SKM-1 treated with dmso at 0.1 percent for 144 hours (cell line): ENCODE measurements around the gene DUSP6.
A peak's percentile ranks its signal among the peaks of the same experiment; 100 is the strongest.

Experiments used
- DNase-seq: peaks from one replicate; lab custom pipeline; 2025; ENCODE audit not compliant: unreplicated experiment; lab: John Stamatoyannopoulos, UW

The DUSP6 gene, protein sequence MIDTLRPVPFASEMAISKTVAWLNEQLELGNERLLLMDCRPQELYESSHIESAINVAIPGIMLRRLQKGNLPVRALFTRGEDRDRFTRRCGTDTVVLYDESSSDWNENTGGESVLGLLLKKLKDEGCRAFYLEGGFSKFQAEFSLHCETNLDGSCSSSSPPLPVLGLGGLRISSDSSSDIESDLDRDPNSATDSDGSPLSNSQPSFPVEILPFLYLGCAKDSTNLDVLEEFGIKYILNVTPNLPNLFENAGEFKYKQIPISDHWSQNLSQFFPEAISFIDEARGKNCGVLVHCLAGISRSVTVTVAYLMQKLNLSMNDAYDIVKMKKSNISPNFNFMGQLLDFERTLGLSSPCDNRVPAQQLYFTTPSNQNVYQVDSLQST

DNA sequence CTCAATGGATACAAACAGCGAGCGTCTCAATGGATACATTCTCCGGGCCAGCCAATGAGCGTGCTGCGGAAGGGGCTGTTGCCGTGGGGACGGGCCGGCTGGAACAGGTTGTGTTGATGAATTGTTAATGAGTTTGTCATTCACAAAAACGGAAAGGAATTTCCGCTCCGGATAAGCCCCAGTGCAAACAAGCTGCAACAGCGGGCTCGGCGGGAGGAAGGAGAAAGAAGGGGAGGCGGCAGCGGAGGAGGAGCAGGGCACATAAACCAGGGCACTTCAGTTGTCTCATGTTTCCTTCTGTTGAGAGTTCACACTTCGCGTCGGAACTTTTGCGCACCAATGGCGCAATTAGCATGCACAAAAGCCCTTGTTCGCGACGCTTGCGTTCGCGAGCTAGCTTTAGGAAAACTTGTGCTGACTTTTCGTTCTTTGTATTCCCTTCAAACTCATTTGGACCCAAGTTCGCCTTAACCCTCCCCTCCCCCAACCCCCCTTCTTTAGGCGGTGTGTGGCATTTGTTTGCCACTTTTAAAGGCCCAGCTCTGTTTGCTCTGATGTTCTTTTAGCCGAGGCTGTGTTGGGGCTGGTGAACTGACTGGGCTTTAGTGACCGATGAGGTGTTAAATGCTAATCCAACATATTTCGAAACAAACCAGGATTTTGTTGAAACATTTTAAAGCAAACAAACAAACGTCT lies at the start of gene DUSP6:
TSS of gene DUSP6 (minus strand) at position 10 of the 696 bp plus-strand sequence. CDS start 462 bp downstream, outside the sequence.
- no peak for DNase-seq

DNA sequence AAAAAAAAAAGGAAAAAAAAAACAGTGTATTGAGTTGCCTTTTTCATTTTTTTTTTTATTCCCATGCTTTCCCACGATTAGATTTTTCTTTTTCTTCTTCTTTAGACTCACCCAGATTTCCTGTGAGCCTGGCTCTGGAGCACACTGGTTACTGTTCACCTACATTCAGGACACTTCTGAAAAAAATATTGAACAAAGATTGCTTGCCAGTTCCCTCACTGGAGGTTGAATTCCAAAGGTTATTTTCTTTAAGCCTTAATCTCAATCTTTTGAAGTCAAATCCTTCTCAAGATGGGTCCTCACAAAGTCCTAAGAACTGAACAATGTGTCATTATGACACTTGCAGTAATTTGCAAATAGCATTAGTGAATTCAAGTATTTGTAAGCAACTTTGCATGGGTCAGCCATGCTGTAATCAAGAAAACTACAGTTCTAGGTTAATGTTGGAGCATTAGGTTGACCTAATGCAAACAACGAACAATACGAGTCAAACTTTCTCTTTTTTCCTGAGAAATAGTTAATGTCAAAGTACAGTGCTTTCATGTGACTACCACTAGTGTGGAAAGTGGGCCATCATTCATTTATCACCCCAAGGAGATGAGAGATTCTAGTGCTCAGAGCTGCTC lies 49.2 kb upstream of the DUSP6 start:
- no peak for DNase-seq

- no peak for DNase-seq
Measured at GRCh38 chr12:89400415-89400814, 48.1 kb upstream of the DUSP6 start.

DNA sequence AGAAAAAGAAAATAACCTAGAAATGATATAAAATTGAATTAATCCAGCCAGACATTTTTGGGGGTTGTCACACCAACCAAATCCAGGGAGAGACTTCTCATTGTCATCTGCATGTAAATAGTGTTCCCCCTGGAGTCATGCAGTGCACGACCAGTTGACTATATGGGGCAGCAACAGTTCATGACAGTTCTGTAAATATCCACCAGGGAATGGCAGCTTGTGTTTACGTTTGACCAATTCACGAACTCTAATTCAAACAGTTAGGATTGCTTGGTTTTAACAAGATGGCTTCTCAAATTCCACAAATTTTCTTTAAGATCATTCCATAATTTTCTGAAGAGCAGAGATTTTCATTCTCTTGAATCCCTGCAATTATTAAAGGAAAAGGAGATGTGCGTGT lies 43.4 kb upstream of the DUSP6 start:
- DNase-seq: no peak

GRCh38 chr12:89393551-89394121 lies 41.3 kb upstream of the DUSP6 start:
- DNase-seq: no peak

GRCh38 chr12:89392391-89392790 lies 40.1 kb upstream of the DUSP6 start:
- no peak for DNase-seq

GRCh38 chr12:89391726-89392336 lies 39.5 kb upstream of the DUSP6 start:
- DNase-seq: no peak

GRCh38 chr12:89390802-89391673 lies 38.7 kb upstream of the DUSP6 start:
- no peak for DNase-seq

DNA sequence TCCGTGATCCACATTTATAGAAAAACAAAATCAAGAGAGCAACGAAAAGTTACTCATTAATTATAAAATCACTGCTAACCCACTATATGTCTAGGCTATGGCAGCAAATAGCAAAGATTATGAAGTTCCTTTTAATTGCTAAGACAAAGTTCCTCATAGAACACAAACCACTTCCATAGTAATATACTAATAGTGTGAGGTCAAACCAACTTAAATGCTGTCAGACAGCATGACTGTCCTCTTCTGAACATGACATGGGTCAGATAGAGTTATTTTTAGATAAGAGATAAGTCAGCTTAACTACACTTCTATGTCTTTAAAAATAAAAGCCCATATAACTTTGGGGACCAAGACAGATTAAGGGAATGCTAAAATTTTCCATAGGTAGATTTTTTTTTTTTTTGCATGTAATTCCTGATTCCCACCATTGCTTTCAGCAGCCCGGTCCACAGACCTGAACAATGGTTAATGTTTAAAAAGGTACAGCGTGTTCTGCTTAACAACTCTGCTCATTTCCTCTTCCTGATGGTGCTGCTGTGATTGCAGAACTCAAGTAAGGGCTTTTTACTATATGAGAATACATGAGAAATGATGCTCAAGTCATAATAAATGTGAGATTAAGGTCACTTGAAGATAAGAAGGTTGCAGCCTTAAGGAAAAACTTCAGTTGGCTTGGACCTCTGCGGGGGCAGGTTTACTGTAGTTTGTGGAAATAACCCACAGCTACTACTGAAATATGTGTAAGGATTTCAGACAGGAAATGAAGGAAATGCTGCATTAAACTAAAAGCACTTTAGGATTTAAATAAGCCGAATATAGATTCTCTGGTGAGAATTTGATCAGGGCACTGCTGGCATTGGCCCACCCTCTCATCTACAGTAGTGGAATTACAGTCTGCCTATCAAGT lies 37.7 kb upstream of the DUSP6 start:
- DNase-seq: no peak

DNA sequence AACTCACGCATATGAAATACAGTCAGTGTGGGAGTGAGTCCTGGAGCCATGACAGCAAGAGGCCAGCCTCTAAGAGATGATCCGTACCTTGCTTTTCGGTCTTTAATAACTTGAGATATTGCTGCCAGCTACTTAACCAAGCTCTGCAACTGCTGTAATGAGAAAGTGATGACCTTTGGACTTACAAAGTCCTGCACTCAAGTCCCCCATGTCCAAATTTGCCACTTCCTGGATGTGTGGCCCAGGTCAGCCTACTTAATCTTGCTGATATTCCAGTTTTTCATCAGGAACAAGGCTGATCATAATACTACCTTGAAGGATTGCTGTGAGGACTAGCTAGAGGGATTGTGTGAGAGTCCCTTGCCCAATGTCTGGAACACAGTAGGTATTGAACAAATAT lies 33.8 kb upstream of the DUSP6 start:
- DNase-seq: no peak

GRCh38 chr12:89384807-89385206 lies 32.5 kb upstream of the DUSP6 start:
- no peak for DNase-seq

GRCh38 chr12:89384050-89384758 lies 31.9 kb upstream of the DUSP6 start:
- DNase-seq: peak; percentile 14

GRCh38 chr12:89383235-89384049 lies 31.1 kb upstream of the DUSP6 start:
- peak; percentile 8 for DNase-seq

- peak; percentile 23 for DNase-seq
Measured at GRCh38 chr12:89382328-89382727, 30.0 kb upstream of the DUSP6 start.

DNA sequence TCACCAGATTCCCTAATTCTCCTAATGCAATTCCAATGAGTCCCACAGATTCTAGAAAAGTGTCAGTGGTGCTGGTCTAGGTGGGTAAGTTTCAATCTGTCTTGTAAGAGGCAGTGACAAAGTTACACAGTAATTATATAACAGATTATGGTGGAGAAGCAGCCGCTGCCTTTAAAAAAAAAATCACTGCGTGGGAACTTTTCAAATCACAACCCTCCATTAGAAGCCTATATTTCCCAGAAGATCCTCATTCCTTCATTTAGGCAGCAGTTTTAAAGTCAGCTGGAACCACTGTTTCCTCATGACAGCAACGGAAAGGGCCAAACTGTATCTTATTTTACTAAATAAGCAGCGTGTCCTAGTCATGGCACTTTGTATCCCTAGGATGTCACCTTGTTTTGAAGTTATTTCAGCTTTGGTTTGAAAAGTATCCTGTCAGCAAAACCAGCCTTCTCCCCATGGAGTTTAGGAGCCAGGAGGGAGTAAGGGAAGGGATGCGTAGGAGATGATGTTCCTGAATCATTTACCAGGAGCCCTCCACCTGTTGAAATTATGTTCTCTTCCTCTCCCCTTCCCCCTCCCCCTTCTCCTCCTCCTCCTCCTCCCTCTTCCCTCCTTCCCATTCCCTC lies 27.7 kb upstream of the DUSP6 start:
- no peak for DNase-seq

DNA sequence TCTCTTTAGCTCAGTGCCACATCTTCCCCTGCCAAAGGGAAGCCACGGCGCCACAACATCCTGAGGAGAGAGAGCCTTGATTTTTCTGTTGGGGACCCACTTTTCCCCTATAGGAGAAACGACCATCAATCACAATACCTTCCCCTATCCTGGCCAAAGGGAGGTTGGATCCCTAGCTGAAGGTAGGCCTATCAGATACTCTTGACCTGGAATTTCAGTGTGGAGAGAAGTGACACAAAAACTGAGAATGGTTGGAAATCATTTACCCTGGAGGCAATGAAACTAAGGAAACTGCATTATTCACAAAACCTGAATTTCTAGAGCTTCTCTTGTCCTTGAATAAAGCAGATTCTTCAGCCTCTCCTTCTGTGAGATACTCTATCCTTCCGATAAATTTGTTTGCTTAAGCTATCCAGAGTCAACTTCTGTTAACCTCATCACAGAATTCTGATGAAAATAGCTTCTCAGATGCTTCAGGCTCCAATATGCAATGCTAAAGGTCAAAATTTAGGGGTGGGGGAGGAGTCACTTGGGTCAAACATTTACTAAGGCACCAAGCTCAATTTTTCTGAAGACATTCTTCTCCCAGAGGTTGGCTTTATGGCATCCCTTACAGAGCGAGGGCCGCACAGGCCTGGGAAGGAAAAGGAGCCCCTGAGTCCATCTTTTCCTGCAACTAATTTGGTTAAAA lies 27.0 kb upstream of the DUSP6 start:
- no peak for DNase-seq

DNA sequence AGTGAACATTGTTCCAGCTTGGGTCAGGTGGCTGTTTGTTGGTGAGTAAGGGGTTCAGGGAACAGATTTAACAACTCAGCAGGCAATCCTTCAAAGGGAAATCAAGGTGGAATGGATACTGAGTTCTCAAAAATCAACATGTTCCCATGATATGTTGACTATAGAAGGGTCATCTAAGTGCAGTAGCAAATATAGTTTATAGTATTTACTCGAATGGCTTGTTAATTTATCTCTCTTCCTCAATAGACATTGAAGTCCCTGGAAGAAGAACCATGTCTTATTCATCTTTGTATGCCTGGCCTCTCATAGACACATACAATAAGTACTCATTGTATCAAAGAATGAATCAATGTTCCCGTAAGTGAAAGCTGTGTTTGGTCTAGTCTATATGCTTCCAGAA lies 24.5 kb upstream of the DUSP6 start:
- DNase-seq: no peak
